ENCODE data around the gene RAB3IL1.

Gene RAB3IL1

DNA sequence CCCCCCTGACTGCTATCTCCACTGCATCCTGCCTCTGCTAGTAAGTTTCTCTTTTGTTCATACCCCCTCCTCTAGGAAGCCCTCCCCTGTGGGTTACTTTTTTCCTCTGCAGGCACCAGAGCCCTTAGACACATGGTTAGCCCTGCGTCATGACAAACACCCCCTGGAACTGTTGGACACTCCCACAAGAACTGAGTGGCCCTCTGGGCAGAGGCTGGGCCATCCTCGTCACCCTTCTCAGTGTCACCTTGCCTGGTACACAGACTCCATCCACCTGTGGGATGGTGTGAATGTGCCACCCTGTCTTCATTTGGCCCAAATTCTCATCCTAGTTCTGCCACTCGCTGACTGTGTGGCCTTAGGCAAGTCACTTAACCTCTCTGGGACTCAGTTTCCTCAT lies 4.1 kb upstream of the RAB3IL1 start:
- Histone ChIP-seq H2AFZ (ENCODE audit: low read depth, low read length) (no peak overlapping the region), H3K36me3 (ENCODE audit: insufficient read depth, low read length) (no peaks in the 10 kb centered on the region), H3K4me1 (ENCODE audit: insufficient read depth, low read length) (peaks cover 3% of the 10 kb centered on the region), H3K27me3 (ENCODE audit: insufficient read depth, low read length) (peaks cover 57% of the 10 kb centered on the region), H3K9me3 (ENCODE audit: low read length) (no peaks in the 10 kb centered on the region), H3K4me3 (ENCODE audit: low read length) (no peak overlapping the region)

DNA sequence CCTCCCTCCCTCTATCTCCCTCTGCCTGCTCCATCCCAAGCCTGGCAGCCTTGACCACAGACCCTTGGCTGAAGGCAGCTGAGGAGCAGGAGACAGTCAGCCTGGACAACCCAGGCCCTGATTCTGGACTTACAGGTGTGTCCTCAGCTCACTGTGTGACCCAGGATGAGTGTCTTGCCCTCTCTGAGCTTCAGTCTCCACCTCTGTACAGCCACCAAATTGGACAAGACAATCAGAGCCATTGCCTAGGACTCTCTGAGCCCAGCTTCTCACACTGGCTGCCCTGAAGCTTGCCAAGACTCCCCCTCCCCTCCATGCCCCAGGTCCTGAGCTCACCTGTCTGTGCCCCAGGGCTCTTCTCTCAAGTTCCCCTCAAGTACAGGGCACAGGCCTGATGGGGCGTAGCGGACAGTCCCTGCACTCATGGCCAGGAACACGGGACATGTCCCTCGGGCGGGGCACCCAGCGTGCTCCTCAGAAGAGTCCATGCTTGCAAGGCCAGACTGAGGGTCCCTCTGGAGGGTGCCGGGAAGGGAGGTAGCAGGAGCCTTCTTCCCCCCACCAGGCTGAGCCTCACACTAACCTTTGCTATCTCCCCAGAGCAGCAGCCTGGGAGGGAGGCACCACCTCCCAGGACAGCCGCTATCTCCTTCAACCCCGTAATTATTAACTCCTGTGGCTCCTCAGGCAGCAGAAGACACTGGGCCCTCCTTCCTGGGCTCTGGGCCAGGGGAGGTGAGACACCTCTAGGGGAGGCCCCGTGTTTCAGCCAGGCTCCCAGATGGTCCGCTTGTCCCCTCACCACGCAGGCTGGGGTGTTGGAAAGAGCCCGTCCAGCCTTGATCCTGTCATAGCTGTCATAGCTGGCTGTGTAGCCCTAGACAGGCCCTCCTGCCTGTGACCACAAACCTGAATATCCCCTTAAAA lies 2.6 kb upstream of the RAB3IL1 start:
- Histone ChIP-seq H3K36me3 (ENCODE audit: insufficient read depth, low read length) (no peaks in the 10 kb centered on the region), H3K4me3 (ENCODE audit: low read length) (no peak overlapping the region), H2AFZ (ENCODE audit: low read depth, low read length) (no peak overlapping the region), H3K27me3 (ENCODE audit: insufficient read depth, low read length) (peaks cover 63% of the 10 kb centered on the region), H3K9me3 (ENCODE audit: low read length) (no peaks in the 10 kb centered on the region), H3K4me1 (ENCODE audit: insufficient read depth, low read length) (peaks cover 3% of the 10 kb centered on the region)

DNA sequence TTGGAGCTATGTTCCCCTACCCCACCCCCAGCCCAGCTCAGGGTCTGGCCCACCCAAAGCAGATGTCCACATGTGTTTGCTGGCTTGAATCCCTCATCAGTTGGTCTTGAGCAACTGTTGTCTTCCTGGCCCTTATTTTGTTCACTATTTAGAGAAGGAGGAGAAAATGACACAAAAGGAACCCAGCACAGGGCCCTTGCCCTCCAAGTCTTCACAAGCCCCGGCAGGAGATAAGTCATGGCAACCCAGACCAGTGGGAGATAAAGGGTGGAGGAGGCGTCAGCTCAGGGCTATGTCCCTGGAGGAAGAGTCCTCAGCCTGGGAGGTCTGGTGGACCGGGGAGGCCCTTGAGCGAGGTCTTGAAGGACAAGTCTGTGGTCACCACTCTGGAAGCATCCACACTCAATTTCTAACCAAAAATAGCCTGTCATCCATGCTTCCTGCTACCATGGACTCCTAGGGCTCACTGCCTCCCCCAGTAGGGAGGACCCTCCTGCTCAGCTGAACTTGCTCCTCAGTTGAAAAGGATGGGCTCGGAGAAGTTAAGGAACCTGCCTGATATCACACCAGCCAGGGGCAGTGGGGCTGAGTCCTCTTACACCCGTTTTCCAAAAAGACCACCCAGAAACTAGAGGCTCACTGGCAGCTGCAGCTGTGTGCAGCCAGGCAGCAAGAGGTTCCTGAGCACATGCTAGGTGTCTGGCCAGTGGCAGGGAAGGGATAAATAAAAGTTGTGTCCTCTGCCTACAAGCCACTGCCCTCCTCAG lies 1.8 kb upstream of the RAB3IL1 start:
- Histone ChIP-seq H2AFZ (ENCODE audit: low read depth, low read length) (no peak overlapping the region), H3K27me3 (ENCODE audit: insufficient read depth, low read length) (peaks cover 57% of the 10 kb centered on the region)

DNA sequence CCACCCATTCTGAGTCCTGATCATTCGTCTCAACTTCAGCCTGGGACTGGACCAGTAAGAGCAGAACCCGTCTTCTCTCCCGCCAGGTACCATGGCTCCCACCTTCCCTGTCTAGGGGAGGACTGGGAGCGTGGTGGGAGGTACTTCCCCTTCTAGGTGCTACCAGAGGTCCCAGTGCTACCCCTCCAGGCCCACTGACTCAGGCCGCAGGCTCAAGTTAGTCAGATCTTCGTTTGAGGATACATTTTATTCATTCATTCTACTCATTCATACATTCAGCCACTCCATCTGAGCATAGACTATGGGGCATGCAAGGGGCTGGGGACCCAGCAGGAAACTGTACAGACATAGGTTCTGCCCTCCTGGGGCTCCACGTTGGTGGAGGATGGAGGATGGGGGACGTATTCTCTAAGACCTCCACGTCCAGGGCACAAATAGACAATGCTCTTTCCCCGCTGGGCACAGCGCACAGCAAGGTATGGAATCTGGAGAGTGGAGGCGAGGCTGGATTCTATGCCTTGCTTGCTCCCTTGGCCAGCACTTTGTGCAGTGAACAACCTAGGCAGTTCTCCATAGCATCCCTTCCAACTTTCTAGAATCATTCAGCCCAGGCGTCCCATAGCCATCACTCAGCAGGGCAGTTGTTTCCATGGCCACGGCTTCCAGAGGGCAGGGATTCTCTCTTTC lies 1.0 kb upstream of the RAB3IL1 start:
- no peaks in the 10 kb centered on the region for H3K9me3 ChIP-seq (ENCODE audit: low read length)
- H3K4me1 ChIP-seq (ENCODE audit: insufficient read depth, low read length): no peaks in the 10 kb centered on the region
- peaks cover 54% of the 10 kb centered on the region for H3K27me3 ChIP-seq (ENCODE audit: insufficient read depth, low read length)
- no peaks in the 10 kb centered on the region for H3K36me3 ChIP-seq (ENCODE audit: insufficient read depth, low read length)
- no peak overlapping the region for H2AFZ ChIP-seq (ENCODE audit: low read depth, low read length)
- H3K4me3 ChIP-seq (ENCODE audit: low read length): no peak overlapping the region

More for the DNA sequence above, 1.8 kb upstream of the RAB3IL1 start:
- no peaks in the 10 kb centered on the region for H3K36me3 ChIP-seq (ENCODE audit: insufficient read depth, low read length)
- H3K9me3 ChIP-seq (ENCODE audit: low read length): no peaks in the 10 kb centered on the region
- peaks cover 3% of the 10 kb centered on the region for H3K4me1 ChIP-seq (ENCODE audit: insufficient read depth, low read length)
- no peak overlapping the region for H3K4me3 ChIP-seq (ENCODE audit: low read length)

DNA sequence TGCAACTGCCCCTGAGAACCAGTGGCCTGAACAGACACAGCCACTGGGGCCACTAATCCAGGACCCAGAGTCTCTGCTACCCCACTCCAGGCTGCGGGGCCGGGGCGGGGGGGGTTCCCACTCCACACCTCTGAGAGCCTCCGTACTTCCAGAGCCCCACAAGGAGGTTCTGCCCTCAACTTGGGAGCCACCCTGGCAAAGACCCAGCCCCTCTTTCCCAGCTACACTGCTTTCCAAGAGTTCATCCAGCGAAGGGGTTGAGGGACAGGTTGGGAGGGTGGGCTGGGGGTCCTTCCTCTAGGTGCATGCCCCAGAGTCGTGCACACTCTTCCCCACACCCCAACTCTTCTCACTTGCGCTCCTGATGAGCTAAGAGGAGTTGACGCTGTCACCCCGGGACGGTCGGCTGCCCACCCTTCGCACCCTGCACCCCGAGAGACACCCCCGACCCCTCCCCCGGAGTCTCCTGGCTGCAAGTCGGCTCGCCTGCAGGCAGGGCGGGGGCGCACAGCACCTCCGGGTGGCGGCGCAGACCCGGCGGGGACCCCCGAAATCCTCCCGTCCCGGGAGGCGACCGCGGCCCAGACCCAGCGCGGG lies 531 bp downstream of the RAB3IL1 start:
- Histone ChIP-seq H3K27me3 (ENCODE audit: insufficient read depth, low read length) (peaks cover 47% of the 10 kb centered on the region), H3K9me3 (ENCODE audit: low read length) (no peaks in the 10 kb centered on the region), H3K36me3 (ENCODE audit: insufficient read depth, low read length) (no peaks in the 10 kb centered on the region), H3K4me3 (ENCODE audit: low read length) (peak overlapping the region; percentile 34), H2AFZ (ENCODE audit: low read depth, low read length) (peak overlapping the region; percentile 59), H3K4me1 (ENCODE audit: insufficient read depth, low read length) (no peaks in the 10 kb centered on the region)

DNA sequence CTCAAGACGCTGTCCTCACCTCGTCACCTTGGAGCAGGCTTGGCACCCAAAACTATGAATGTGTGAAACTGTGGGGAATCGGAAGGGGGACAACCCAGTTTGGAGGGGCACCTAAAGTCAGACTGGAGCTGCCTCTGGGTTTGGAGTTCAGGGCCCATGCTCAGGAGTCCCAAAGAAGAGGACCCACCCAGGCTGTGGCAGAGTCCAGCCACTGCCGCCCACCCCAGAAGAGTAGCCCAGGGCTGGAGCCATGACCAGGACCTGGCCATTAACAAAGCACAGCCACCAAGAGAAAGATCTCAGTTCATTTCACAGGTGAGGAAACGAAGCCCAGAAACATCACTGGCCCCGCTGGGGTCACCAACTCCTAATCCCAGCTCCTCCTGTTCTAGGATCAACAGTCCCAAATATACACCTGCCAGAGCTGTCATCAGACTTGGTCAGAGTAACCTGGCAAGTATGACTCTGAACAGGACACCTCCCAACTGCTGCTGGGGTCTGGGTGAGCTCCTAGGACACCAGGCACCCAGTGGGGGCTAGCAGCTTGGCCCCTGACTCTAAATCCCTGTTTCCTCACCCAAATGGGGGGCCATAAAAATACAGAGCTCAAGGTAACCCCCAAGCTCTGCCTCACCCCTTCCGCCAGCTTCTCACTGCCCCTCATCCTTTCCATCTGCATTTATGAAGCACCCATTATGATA lies 2.7 kb downstream of the RAB3IL1 start:
- H3K4me3 ChIP-seq (ENCODE audit: low read length): no peak overlapping the region
- no peaks in the 10 kb centered on the region for H3K9me3 ChIP-seq (ENCODE audit: low read length)
- H3K27me3 ChIP-seq (ENCODE audit: insufficient read depth, low read length): peaks cover 41% of the 10 kb centered on the region

DNA sequence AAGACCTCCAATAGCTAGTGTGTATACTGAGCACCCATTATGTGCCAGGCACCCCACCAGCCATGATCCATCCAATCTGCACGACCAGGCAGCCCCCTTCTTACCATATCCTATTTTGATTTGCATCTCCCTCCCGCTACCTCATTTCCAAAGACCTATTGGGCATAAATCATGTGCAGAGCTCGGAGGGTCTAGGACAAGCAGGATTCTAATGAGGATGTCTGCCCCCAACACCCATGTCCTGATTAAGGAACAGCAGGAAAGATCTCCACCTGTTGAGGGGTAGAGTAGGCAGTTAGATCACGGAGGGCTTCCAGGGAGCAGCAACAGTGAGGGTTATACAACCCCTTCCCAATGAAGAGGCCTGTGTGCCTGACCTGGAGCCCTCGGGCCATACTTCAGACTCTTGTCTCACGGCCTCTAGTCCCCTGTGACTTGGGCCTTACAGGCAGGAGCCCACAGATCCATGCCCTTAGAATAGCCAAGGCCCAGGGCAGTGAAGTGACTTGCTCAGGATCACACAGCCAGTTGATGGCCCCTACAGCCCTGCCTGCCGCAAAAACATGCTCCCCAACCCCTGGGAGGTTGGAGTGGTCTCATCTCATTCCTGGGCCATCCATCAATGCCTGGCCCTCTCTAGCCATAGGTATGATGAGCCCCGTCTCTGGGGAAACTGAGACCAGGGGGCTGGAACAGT lies 3.5 kb downstream of the RAB3IL1 start:
- peaks cover 34% of the 10 kb centered on the region for H3K27me3 ChIP-seq (ENCODE audit: insufficient read depth, low read length)
- H3K4me1 ChIP-seq (ENCODE audit: insufficient read depth, low read length): no peaks in the 10 kb centered on the region
- H2AFZ ChIP-seq (ENCODE audit: low read depth, low read length): no peak overlapping the region
- no peak overlapping the region for H3K4me3 ChIP-seq (ENCODE audit: low read length)
- no peaks in the 10 kb centered on the region for H3K36me3 ChIP-seq (ENCODE audit: insufficient read depth, low read length)
- no peaks in the 10 kb centered on the region for H3K9me3 ChIP-seq (ENCODE audit: low read length)

More for the DNA sequence above, 2.7 kb downstream of the RAB3IL1 start:
- H2AFZ ChIP-seq (ENCODE audit: low read depth, low read length): no peak overlapping the region
- no peaks in the 10 kb centered on the region for H3K4me1 ChIP-seq (ENCODE audit: insufficient read depth, low read length)
- no peaks in the 10 kb centered on the region for H3K36me3 ChIP-seq (ENCODE audit: insufficient read depth, low read length)

DNA sequence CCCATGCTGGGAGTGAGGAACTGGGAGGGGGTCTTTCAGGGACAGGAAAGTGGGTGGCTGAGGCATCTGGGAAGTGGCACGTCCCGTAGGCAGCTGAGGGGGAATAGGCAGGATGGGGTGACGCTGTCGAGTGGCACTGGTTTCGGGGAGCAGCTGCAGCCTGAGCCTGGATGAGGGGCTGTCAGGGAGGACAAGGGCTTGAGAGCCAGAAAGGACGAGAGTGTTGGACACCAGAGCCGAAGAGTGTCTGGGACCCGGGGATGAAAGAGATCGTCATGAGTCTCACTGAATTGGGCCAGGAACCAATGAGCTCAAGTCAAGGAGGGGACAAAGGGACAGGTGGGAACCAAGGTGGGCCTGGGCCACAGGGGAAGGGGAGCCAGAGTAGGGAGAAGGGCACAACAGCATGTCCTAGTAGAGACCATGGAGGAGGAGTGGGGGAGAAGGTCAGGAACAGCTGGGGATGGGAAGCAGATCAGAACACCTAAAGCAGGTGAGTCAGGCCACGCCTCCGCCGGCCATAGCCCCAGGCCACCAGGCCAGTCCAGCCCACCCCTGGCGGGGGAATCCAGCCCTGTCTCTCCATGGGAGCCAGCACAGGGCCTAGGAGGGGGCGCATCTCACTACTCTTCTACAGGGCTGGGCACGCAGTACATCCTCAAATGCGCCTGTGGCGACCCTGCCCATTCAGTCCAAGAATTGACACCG lies 4.2 kb downstream of the RAB3IL1 start:
- H3K36me3 ChIP-seq (ENCODE audit: insufficient read depth, low read length): no peaks in the 10 kb centered on the region
- H3K4me1 ChIP-seq (ENCODE audit: insufficient read depth, low read length): no peaks in the 10 kb centered on the region
- peaks cover 27% of the 10 kb centered on the region for H3K27me3 ChIP-seq (ENCODE audit: insufficient read depth, low read length)
- no peak overlapping the region for H2AFZ ChIP-seq (ENCODE audit: low read depth, low read length)
- H3K4me3 ChIP-seq (ENCODE audit: low read length): no peak overlapping the region
- H3K9me3 ChIP-seq (ENCODE audit: low read length): no peaks in the 10 kb centered on the region

DNA sequence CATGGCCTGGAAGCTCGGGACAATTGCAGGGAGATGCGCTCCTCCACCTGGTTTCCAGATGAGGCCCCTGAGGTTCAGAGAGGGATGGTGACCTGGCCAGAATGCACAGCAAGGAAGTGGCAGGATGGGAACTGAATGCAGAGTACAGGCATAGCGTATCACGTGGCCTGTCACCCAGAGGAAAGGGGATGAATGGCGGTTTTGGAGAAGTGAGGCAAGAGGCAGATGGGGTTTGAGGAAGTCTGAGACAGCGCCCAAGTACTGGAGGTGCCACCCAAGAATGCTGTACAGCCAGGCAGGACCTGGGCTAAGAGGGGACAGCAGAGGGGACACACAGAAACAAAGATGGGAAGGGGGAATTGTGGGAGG lies 4.9 kb downstream of the RAB3IL1 start:
- no peak overlapping the region for H3K4me3 ChIP-seq (ENCODE audit: low read length)
- no peak overlapping the region for H2AFZ ChIP-seq (ENCODE audit: low read depth, low read length)
- H3K9me3 ChIP-seq (ENCODE audit: low read length): no peaks in the 10 kb centered on the region
- H3K4me1 ChIP-seq (ENCODE audit: insufficient read depth, low read length): no peaks in the 10 kb centered on the region
- H3K27me3 ChIP-seq (ENCODE audit: insufficient read depth, low read length): peaks cover 24% of the 10 kb centered on the region
- no peaks in the 10 kb centered on the region for H3K36me3 ChIP-seq (ENCODE audit: insufficient read depth, low read length)

DNA sequence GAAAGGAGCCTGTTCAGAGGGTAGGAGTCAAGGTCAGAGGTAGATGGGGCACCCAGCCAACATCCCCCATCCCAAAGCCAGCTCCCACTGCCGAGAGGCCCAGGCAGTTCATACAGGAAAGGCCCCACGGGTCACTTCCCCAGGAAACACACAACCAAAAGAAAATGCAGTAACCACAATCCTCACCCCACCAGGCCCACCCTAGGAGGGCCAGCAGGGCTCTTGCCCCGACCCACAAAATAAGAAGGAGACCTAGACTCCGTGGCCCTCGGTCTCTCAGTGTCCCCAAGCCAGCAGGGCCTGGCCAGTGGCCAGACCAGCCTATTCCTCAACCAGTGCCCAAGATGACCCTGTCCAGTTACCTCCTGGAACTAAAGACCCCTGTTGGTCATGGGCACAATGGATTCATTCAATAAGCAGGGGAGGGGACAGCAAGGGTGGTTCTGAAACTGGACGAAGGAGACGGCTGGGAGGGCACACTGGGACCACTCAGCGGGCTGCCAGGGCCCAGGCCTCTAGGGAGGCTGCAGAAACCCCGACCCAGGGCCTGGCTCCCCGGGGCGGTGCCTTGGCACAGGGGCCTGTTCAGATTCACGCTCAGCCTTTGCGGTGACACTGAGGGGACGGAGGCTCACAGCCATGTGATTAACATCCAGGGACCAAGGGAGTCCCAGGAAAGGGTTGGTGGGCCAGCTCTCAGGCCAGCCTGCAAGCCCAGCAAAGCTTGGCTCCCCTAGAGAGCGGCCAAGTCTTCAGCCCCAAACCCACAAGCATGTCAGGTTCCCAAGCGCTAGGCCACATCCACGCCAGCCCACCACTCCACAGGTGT lies 5.5 kb downstream of the RAB3IL1 start:
- H3K36me3 ChIP-seq (ENCODE audit: insufficient read depth, low read length): no peaks in the 10 kb centered on the region
- peaks cover 23% of the 10 kb centered on the region for H3K27me3 ChIP-seq (ENCODE audit: insufficient read depth, low read length)

DNA sequence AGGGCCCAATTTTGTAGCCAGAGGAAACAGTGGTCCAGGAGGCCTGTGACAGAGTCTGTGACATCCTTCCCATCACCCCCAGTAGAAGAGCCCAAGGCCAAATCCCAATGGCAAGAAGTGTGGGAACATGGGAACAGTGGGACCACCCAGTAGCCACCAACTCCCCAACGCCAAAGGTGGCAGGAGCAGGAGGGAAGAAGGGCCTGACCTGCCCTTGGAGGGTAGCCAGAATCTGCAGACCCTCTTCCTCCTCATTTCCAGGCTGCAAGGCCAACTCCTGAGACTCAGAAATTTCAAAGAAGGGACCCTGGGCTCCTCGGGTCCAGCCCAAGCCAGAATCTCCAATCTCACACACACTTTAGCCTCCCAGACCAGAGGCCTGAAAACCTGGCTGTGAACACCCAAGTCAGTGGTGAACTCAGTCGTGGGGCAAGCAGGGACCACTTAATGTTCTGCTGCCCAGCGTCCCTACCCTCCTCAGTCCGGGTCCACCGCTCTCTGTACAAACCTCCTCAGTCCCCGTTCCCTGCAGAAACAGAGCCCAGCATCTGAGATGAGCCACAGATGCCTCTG lies 6.2 kb downstream of the RAB3IL1 start:
- no peak overlapping the region for H3K4me3 ChIP-seq (ENCODE audit: low read length)
- no peaks in the 10 kb centered on the region for H3K9me3 ChIP-seq (ENCODE audit: low read length)
- H2AFZ ChIP-seq (ENCODE audit: low read depth, low read length): no peak overlapping the region
- peaks cover 16% of the 10 kb centered on the region for H3K27me3 ChIP-seq (ENCODE audit: insufficient read depth, low read length)
- H3K4me1 ChIP-seq (ENCODE audit: insufficient read depth, low read length): no peaks in the 10 kb centered on the region
- no peaks in the 10 kb centered on the region for H3K36me3 ChIP-seq (ENCODE audit: insufficient read depth, low read length)

More for the DNA sequence above, 5.5 kb downstream of the RAB3IL1 start:
- no peak overlapping the region for H3K4me3 ChIP-seq (ENCODE audit: low read length)
- no peaks in the 10 kb centered on the region for H3K4me1 ChIP-seq (ENCODE audit: insufficient read depth, low read length)
- no peaks in the 10 kb centered on the region for H3K9me3 ChIP-seq (ENCODE audit: low read length)
- no peak overlapping the region for H2AFZ ChIP-seq (ENCODE audit: low read depth, low read length)

Measured in neuron (in vitro differentiated cells).